Measurements from ENCODE around the gene ADCY7. TPM values are rescaled to one million over a fixed set of nuclear protein-coding genes. Genes with fewer than 3 reads are reported as not detected.

The ADCY7 gene
- total RNA-seq, 1 experiment from 2014 or later = 4.2 TPM

GRCh38 chr16:50300942-50301625, 34.7 kb downstream of the ADCY7 start:
- in situ Hi-C loops (cut with HindIII; ENCODE audit: low pct_unique_long_range_greater_than_20kb, low sequenced_read_pairs) = no loop called here
- no peak for DNase-seq (ENCODE audit: low read depth, low spot score)

GRCh38 chr16:50301626-50302471, 35.5 kb downstream of the ADCY7 start:
- DNase-seq (ENCODE audit: low read depth, low spot score) = no peak
- in situ Hi-C loops (cut with HindIII; ENCODE audit: low pct_unique_long_range_greater_than_20kb, low sequenced_read_pairs) = no loop called here

- no peak for DNase-seq (ENCODE audit: low read depth, low spot score)
- in situ Hi-C loops (cut with HindIII; ENCODE audit: low pct_unique_long_range_greater_than_20kb, low sequenced_read_pairs) = no loop called here
These were observed 36.2 kb downstream of the ADCY7 start for GRCh38 chr16:50302472-50303005.

GRCh38 chr16:50303041-50303604, 36.8 kb downstream of the ADCY7 start:
- in situ Hi-C loops (cut with HindIII; ENCODE audit: low pct_unique_long_range_greater_than_20kb, low sequenced_read_pairs) = no loop called here
- DNase-seq (ENCODE audit: low read depth, low spot score) = no peak

GRCh38 chr16:50303605-50304466, 37.5 kb downstream of the ADCY7 start:
- in situ Hi-C loops (cut with HindIII; ENCODE audit: low pct_unique_long_range_greater_than_20kb, low sequenced_read_pairs) = no loop called here
- DNase-seq (ENCODE audit: low read depth, low spot score) = no peak

- no peak for DNase-seq (ENCODE audit: low read depth, low spot score)
- in situ Hi-C loops (cut with HindIII; ENCODE audit: low pct_unique_long_range_greater_than_20kb, low sequenced_read_pairs) = no loop called here
These were observed 38.4 kb downstream of the ADCY7 start for GRCh38 chr16:50304467-50305440.

- in situ Hi-C loops (cut with HindIII; ENCODE audit: low pct_unique_long_range_greater_than_20kb, low sequenced_read_pairs) = no loop called here
These were observed 39.2 kb downstream of the ADCY7 start for GRCh38 chr16:50305441-50306061.

GRCh38 chr16:50306287-50306686, 39.9 kb downstream of the ADCY7 start:
- in situ Hi-C loops (cut with HindIII; ENCODE audit: low pct_unique_long_range_greater_than_20kb, low sequenced_read_pairs) = no loop called here
- DNase-seq (ENCODE audit: low read depth, low spot score) = no peak

More at GRCh38 chr16:50305441-50306061, 39.2 kb downstream of the ADCY7 start:
- DNase-seq (ENCODE audit: low read depth, low spot score) = no peak

GRCh38 chr16:50308237-50308965, 42.0 kb downstream of the ADCY7 start:
- no peak for DNase-seq (ENCODE audit: low read depth, low spot score)
- in situ Hi-C loops (cut with HindIII; ENCODE audit: low pct_unique_long_range_greater_than_20kb, low sequenced_read_pairs) = no loop called here

- DNase-seq (ENCODE audit: low read depth, low spot score) = no peak
- in situ Hi-C loops (cut with HindIII; ENCODE audit: low pct_unique_long_range_greater_than_20kb, low sequenced_read_pairs) = no loop called here
These were observed 42.8 kb downstream of the ADCY7 start for GRCh38 chr16:50309156-50309526.

GRCh38 chr16:50309527-50310307, 43.4 kb downstream of the ADCY7 start:
- DNase-seq (ENCODE audit: low read depth, low spot score) = no peak
- in situ Hi-C loops (cut with HindIII; ENCODE audit: low pct_unique_long_range_greater_than_20kb, low sequenced_read_pairs) = no loop called here

GRCh38 chr16:50310308-50311133, 44.2 kb downstream of the ADCY7 start:
- DNase-seq (ENCODE audit: low read depth, low spot score) = no peak
- in situ Hi-C loops (cut with HindIII; ENCODE audit: low pct_unique_long_range_greater_than_20kb, low sequenced_read_pairs) = no loop called here

GRCh38 chr16:50311134-50311528, 44.8 kb downstream of the ADCY7 start:
- DNase-seq (ENCODE audit: low read depth, low spot score) = no peak

GRCh38 chr16:50311891-50312501, 45.6 kb downstream of the ADCY7 start:
- DNase-seq (ENCODE audit: low read depth, low spot score) = no peak
- in situ Hi-C loops (cut with HindIII; ENCODE audit: low pct_unique_long_range_greater_than_20kb, low sequenced_read_pairs) = no loop called here

More at GRCh38 chr16:50311134-50311528, 44.8 kb downstream of the ADCY7 start:
- in situ Hi-C loops (cut with HindIII; ENCODE audit: low pct_unique_long_range_greater_than_20kb, low sequenced_read_pairs) = no loop called here

Measured in SK-MEL-5 (cell line).